GM06990 (cell line): ENCODE results near the gene PTPRM.

Experiments used
- DNase-seq: peaks from one replicate; pipeline ENCODE4 v3.0.0-alpha.2; 2011; ENCODE audit not compliant: insufficient read length; ENCODE audit errors: extremely low read depth
- H3K27me3 ChIP-seq: replicated peaks from 2 replicates; pipeline ENCODE4 v1.6.0; 2011; ENCODE audit warnings: low read length; ENCODE audit not compliant: control insufficient read depth, insufficient read depth
- H3K36me3 ChIP-seq: 2 replicates; pipeline ENCODE4 v1.5.1; 2011; ENCODE audit warnings: low read length; ENCODE audit not compliant: control insufficient read depth, insufficient read depth
- H3K4me3 ChIP-seq: replicated peaks from 2 replicates; pipeline ENCODE4 v1.5.1; 2011; ENCODE audit warnings: low read depth, mild to moderate bottlenecking, control low read depth, low read length
- CTCF ChIP-seq: IDR thresholded peaks from 2 replicates; pipeline ENCODE4 v1.5.1; 2011; ENCODE audit warnings: low read length, control low read depth, mild to moderate bottlenecking, inconsistent platforms; ENCODE audit not compliant: insufficient read depth, poor library complexity, severe bottlenecking

Gene PTPRM

GRCh38 chr18:8208716-8209115 lies 641.6 kb downstream of the PTPRM start:
- no peaks in the 10 kb centered on the region for H3K36me3 ChIP-seq
- no peaks in the 10 kb centered on the region for H3K27me3 ChIP-seq
- no peak for TF ChIP-seq CTCF
- H3K4me3 ChIP-seq, result no peak overlapping the region
- no peak for DNase-seq

GRCh38 chr18:8212896-8213780 lies 646.0 kb downstream of the PTPRM start:
- no peak for TF ChIP-seq CTCF
- no peak for DNase-seq
- H3K36me3 ChIP-seq, result no peaks in the 10 kb centered on the region
- H3K27me3 ChIP-seq, result no peaks in the 10 kb centered on the region; the same call in 1 of the 2 replicates
- no peak overlapping the region for H3K4me3 ChIP-seq

DNA sequence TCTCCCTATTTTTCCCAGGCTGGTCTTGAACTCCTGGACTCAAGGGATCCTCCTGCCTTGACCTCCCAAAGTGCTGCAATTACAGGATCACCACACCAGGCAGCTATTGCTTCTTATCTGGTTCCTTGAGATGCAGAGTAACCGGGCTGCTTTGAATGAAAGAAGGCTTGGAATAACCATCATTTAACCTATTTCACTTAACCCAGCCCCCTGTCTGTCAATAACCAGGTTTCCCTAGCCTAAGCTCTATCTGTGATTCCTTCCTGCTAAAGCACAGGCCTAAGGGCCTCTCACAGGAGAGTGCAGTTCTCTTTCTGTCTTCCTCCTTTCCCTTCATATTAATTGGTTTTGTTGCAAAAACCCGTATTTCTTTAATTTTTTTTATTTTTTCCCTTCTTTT lies 648.6 kb downstream of the PTPRM start:
- no peak for DNase-seq
- TF ChIP-seq CTCF, result no peak
- H3K4me3 ChIP-seq, result no peak overlapping the region
- H3K36me3 ChIP-seq, result no peaks in the 10 kb centered on the region
- no peaks in the 10 kb centered on the region; the same call in 1 of the 2 replicates for H3K27me3 ChIP-seq

DNA sequence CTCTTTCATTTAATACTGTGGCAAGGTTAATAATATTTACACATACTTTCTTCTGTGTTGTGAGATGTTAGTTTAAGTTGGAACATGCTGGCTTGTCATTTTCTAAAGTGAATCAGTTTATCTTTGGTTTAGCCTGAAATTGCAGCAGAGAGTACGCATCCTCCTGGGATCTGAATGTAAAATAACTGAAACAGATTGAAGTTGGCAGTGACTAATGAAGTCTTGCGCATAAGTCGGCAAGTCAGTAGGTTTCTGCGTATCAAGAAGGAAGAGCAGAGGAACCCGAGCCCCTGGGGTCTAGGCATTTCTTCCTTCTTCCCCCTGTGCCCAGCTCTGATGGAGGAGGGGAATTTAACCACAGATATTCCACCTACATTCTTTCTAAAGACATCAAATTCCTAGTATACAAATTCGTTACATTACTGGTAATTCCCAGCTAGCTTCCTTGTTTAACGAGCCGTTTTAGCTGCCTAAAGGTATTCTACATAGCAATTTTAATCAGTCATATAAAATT lies 650.0 kb downstream of the PTPRM start:
- no peak overlapping the region for H3K4me3 ChIP-seq
- no peak for DNase-seq
- no peaks in the 10 kb centered on the region for H3K36me3 ChIP-seq
- H3K27me3 ChIP-seq, result no peaks in the 10 kb centered on the region; the same call in 1 of the 2 replicates
- no peak for TF ChIP-seq CTCF

- DNase-seq, result no peak
- no peaks in the 10 kb centered on the region for H3K36me3 ChIP-seq
- TF ChIP-seq CTCF, result no peak
- H3K27me3 ChIP-seq, result no peaks in the 10 kb centered on the region; the same call in 1 of the 2 replicates
- no peak overlapping the region for H3K4me3 ChIP-seq
Observed at GRCh38 chr18:8218197-8218596, 651.1 kb downstream of the PTPRM start.
